HG02970 (cell line): Measurements from ENCODE around the gene MRTFA.
"Not testable (repeated sequence)": the region's sequence is repeated elsewhere in the genome, so short reads cannot be mapped to it uniquely, and the experiment has no call there.

Experiments used
- ATAC-seq: cut with Tn5 transposase; IDR thresholded peaks from one replicate; pipeline ENCODE4 v1.9.1; 2021; ENCODE audit warnings: mild to moderate bottlenecking, moderate library complexity, moderate number of reproducible peaks; ENCODE audit not compliant: unreplicated experiment, low FRiP score

MRTFA gene

DNA sequence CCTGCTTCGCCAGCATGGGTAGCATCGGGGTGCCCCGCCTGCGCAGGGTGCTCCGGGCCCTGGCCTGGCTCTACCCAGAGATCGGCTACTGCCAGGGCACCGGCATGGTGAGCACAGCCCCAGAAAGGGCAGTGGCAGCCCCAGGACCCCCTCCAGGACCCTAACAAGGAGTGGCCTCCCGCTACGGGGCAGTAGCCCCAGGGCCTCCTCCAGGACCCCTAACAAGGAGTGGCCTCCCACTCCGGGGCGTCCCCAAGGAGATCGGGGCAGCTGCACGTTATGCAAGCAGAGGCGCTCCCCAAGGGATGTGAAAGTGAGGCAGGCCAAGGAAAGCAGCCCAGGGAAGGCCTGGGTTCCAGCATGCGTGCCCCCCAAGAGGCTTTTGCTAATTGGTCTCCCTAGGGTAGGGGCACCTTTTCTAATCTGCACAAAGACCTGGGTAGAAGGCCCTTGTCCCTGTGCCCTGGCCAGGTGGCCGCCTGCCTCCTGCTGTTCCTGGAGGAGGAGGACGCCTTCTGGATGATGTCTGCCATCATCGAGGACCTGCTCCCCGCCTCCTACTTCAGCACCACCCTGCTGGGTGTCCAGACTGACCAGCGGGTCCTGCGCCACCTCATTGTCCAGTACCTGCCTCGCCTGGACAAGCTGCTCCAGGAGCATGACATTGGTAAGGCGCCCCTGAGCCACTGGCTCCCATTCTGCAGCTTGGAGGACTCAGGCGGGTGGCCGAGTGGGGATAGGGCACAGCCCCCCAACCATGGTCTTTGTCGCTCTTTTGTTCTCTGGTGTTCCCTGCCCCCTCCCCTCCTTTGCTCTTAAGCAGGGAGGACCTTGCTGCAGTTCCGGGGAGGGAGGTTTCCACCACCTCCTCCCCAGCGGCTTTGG is 231.1 kb downstream of the MRTFA start:
- no peak for ATAC-seq

DNA sequence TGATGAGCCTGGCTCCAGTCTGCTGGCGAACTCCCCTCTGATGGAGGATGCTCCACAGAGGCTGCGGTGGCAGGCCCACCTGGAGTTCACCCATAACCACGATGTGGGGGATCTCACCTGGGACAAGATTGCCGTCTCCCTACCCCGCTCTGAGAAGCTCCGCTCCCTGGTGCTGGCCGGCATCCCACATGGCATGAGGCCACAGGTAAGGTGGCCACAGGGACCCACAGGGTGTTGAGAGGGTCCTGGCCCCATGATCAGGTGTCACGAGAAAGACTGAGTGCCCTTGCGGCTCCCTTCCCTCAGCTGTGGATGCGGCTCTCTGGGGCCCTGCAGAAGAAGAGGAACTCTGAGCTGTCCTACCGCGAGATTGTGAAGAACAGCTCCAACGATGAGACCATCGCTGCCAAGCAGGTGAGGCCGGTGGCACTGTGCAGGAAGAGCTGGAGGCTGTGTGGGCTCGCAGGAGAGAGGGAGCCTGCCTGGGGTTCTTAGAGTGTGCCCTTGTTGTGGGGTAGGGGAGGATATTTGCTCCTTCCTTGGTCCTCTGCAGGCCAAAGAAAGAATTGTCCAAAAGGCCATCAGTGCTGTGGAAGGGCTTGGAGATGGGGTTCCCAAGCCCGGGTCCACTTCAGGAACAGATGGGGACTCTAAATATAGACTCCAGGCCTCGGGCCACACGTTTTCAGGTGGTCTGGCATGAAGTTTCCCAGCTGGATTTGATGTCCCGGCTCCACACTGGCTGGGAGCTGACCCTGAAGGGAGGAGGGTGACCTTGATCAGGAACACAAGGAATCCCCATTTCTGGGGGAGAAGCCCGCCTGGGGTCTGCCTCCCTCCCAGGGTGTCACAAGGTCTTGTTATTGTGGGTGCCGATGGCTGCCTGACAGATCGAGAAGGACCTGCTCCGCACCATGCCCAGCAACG is 232.0 kb downstream of the MRTFA start:
- no peak for ATAC-seq

DNA sequence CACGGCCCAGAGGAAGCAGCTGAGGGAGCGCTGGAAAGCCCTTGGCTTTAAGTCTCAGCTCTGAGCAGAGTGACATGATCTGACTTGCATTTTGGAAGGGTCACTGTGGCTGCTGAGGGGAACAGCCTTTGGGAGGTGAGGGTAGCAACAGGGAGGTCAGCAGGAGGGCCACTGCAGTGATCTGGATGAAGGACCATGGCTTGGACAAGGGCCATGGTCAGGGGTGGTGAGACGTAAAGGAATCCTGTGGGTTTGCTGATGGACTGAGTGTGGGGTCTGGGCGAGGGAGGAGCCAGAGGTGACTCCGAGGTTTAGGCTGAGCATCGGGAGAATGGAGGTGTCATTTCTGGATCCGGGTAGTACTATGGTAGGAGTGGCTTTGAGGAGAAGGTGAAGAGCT is 232.9 kb downstream of the MRTFA start:
- ATAC-seq: no peak

DNA sequence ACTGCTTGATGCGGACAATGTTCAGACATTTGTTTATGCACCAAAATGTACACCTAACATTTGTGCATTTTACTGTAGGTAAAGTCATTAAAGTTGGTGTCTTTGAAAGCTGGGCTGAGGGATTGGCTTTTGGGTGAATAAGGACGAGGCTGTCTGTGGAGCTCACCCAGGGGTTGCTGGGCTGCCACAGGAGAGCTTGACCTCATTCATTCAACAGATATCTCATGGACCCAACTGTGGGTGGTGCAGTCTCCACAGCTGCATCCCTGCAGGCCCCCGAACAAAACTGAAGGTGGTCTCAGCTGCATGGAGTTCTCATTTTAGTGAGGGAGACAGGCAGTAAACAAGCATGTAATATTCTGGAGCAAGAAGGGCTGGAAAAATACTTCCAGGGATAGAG is 233.4 kb downstream of the MRTFA start:
- ATAC-seq: no peak

DNA sequence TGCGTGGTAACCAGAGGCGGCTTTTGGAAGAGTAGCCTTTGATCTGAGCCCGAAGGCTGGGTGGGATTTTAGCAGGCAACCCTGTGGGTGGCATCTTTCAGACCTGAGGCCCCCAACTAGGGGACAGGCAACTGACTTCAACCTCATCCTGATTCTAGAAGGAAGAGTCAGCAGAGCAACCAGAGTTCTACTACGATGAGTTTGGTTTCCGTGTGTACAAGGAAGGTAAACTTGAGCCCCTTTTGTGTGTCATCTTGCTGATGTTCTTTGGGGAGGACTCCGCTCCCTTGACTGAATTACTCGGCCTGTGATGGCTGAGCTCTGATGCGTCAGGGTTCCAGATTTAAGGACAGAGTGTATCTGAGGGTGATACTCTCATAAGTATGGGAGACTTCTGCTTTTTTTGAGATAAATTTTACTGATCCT is 234.5 kb downstream of the MRTFA start:
- ATAC-seq: no peak

DNA sequence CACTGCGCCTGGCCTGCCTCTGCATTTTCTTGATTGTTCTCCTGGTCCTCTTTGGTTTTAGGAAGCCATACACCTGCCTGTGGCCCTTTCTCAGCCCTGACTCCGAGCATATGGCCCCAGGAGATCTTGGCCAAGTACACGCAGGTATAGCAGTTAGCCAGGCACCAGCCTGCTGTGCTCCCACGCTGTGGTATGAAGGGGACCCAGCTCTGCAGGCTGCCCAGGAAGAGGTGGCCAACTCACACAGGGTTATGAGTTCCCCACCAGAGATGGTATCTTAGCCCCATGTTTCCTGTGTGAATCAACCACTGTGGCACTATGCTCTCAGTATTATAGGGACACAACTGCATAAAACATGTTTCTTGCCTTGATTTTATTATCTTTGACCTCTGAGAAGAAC is 235.0 kb downstream of the MRTFA start:
- no peak for ATAC-seq

DNA sequence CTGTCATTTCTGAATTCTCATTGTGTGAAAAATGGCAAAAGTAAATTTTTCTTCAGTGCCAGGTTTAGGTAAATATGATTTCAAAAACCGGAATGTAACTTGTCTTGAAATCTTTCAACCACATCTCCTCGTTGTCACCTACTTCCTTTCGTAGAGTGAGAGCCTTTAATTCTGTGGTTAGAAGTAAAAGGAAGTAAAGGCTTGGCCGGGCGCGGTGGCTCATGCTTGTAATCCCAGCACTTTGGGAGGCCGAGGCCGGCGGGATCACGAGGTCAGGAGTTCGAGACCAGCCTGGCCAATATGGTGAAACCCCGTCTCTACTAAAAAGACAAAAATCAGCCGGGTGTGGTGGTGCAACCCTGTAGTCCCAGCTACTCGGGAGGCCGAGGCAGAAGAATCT is 236.4 kb downstream of the MRTFA start:
- no peak for ATAC-seq

DNA sequence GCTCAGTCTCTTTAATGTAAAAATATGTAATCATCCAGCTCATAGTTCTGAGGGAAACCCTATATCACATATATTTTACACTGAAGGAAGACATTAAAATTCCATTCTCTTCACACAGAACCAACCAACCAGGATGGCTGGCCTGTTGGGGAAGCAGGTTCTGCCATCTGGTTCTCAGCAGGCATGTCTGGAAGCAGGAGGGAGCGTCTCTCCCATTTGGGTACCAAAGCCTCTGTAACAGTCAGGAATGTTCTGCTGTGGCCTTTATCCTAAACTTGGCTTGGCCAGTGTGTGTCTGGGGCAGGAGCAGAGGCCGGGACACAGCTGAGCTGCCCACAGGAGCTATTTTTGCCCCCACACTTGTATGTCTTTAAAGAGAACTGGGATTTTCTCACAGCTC is 236.9 kb downstream of the MRTFA start:
- no peak for ATAC-seq

DNA sequence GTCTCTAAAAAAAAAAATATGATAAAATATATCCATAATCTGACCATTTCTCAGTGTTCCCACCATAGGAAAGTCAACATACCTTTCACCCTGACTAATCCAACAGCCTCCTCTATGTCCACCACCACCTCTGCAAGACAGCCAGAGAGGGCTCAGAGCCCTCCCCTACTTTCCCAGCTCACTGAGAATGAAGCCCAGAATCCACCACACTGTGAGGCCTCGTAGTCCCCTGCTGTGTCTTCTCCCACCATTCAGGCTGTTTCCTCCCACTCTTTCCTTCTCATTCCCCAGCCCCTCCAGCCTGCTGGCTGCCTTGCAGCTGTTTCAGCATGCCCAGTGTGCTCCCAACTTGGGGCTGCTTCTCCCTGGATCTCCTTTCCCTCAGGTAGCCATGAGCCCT is 239.1 kb downstream of the MRTFA start:
- ATAC-seq: no peak

DNA sequence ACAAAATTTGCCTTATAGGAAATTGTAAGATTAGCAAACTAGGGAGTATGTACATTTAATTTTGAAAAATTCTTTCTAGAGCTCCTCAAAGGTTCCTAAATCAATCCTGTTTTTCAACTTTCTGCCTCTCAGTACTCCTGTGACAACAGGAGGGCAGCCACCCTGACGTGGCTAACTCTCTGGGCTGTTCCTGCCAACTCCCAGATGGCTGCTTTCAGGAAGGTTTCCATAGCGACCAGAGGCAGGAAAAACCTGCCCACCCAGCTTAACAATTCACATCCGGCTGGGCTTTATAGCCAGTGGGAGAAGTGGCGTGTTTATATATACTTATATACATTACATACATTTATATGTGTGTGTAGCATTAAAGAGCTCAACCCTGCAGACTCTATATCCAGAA is 239.6 kb downstream of the MRTFA start:
- ATAC-seq: no peak

DNA sequence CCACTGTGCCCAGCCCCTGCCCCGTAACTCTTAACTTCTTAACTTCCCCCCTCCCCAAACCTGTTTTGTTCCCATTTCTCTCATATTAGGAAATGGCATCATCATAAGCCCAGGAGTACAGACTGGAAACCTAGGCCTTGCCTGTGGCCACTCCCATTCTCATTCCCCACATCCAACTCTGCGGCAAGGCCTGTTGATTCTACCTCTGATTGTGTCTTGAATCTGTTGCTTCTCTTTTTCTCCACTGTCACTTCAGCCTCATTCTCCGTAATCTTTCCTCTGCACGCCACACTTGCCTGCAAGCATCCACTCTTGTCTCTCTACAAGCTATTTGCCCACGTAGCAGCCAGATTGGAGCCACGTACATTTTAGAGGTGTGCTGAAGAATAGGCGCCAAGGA is 240.9 kb downstream of the MRTFA start:
- ATAC-seq: no peak

DNA sequence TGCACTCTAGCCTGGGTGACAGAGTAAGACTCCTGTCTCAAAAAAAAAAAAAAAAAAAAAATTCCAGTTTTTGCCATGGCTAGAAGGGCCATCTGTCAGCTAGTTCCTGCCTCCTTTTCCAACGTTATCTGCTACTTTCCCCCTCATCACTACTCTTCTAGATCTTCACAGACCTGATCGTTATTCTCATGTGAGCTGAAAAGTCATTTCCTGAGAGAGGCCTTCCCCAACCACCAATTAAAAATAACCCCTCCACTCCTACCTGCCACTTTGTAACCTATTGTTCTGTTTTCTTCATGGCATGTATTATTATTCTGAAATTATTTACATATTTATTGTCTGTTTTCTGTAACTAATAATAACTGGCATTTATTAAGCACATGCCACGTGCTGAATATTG is 241.9 kb downstream of the MRTFA start:
- no peak for ATAC-seq

DNA sequence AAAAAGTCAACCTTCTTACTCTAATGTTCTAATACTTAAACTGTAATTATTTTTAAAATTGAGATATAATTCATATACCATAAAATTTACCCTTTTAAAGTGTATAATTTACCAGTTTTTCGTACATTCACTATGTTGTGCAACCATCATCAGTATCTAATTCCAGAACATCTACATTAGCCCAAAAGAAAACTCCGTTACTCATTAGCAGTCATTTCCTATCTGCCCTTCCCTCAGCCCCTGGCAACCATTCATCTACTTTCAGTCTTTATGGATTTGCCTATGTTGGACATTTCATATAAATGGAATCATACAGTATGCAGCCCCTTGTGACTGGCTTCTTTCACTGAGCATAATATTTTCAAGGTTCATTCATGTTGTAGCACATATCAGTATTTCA is 243.9 kb downstream of the MRTFA start:
- no peak for ATAC-seq

DNA sequence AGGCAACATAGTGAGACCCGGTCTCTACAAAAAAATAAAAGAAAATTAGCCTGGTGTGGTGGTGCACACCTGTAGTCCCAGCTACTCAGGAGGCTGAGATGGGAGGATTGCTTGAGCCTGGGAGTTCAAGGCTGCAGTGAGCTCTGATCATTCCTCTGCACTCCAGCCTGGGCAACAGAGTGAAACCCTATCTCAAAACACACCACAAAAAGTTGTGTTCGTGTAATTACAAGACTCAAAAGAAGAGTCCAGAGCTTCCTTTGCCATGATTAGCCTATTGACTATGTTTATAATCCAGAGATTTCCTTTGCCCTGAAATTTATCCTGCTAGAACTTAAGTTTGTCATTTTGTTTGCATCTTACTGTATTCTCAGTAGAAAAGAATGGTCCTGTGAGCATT is 245.1 kb downstream of the MRTFA start:
- no peak for ATAC-seq

DNA sequence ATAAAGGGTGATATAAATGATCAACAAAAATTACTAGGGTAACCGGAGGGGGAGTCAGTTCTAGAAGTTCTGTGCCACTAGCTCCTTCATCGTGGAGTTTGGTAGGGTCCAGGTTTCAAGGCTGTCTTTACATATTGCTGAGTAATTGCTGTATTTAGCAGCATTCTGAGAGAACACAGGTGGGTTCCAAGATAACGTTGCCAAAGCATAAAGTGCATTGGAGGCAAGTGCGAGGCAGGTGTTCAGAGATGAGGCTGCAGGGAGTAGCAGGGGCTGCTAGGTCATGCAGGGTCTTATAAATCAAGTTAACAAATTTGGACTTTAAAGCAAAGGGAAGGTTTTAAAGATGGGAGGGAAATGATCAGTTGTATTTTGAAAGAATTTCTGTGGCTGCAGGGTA is 248.3 kb downstream of the MRTFA start:
- no peak for ATAC-seq

DNA sequence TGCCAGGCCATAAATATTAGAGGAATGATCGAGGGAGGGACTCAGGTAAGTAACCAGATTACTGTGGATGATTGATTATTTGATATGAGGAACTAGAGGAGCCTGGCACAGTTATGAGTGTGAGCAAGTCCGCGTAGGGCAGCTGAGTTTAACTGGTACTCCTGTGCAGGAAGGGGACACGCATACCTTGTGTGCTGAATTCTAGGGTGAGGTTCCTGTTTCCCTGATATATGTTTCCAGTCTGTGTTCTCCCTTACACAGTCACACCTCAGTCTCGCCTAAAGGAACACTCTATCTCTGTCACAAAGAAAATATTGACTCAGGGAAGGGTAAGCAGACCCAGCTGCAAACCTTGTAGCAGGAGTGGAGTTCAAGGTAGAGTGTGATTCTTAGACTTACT is 248.8 kb downstream of the MRTFA start:
- no peak for ATAC-seq

DNA sequence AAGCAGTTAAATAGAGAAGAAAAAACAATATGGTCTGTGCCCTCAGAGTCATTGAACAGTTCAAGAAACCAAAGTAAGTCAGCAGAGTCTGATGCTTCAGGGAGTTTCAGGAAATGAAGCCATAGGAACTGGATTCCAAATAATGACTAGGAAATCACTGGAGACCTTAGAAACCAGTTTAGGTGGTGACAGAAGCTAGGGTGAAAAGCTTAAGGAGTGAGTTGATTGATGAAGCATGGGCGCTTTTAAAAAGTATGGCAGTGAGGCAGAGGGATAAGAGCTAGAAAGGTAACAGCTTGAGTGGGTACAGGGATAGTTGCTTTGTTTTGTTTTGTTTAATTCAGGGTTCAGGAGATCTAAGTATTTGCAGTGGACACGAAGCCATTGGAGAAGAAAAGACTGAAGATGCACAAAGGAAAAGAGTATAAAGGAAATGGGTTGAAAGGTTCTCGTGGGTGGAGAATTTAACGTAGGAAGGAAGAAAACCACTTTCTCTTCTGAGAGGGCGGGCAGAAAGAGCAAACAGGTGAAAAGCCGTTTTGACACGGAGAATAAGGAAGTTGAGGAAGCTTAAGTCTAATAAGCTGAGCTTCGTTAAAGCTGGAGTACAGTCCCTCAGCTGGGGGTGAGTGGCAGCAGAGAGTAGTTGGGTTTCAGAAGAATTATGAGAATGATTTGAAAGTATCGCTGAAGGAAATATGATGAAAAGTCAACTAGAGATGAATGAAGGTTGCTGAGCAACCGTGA is 251.3 kb downstream of the MRTFA start:
- ATAC-seq: no peak

DNA sequence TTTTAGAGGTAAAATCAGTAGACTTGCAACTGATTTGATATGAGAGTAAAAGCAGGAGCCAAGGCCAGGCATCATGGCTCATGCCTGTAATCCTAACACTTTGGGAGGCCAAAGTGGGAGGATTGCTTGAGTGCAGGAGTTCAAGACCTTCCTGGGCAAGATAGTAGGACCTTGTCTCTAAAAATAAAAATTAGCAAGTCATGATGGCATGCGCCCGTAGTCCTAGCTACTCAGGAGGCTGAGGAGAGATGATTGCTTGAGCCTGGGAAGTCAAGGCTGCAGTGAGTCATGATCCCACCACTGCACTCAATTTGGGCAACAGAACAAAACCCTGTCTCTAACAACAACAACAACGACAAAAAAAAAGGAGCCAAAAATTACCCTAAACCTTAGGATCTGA is 252.6 kb downstream of the MRTFA start:
- ATAC-seq: no peak

DNA sequence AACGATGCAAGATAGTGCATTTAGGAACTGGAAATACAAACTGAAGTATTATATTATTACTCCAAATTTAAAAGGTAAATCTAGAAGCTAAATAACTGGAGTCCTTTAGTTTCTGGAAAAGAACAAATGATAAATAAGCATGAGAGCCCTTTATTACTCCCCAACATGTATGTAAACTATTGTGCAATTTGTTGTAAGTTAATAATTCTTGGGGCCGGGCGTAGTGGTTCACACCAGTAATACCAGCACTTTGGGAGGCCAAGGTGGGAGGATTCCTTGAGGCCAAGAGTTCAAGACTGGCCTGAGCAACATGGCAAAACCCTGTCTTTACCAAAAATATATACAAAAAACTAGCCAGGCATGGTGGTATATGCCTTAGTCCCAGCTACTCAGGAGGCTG is 255.1 kb downstream of the MRTFA start:
- no peak for ATAC-seq

DNA sequence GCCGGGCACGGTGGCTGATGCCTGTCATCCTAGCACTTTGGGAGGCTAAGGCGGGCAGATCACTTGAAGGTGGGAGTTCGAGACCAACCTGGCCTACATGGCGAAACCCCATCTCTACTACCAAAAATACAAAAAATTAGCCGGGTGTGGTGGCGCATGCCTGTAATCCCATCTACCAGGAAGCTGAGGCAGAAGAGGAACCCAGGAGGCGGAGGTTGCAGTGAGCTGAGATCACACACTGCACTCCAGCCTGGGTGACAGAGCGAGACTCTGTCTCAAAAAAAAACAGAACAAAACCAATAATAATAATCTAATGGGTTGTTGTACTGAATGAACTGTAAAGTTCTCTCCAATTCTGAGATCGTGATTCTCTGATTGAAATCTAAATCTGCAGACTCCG is 258.1 kb downstream of the MRTFA start:
- ATAC-seq: not testable (repeated sequence)

DNA sequence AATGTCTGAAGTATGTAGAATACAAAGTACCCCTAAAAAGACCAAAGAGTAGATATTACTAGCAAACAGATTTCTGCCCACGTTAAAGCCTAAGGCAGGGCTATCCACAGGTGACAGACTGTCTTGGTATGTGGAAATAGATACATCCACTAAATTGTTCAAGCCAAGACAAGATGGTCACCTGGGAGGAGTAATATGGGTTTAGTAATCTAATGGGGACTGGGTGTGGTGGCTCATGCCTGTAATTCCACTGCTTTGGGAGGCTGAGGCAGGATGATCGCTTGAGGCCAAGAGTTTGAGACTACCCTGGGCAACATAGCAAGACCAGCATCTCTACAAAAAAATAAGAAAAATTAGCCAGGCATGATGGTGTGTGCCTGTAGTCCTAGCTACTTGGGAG is 258.6 kb downstream of the MRTFA start:
- no peak for ATAC-seq
